Neuronal stem cell (in vitro differentiated cells): ENCODE measurements around the gene PBX4.

Experiments
- DNase-seq: peaks from one replicate; pipeline ENCODE4 v3.0.0-alpha.2; 2013; ENCODE audit warnings: low spot score
- H2AFZ ChIP-seq: one replicate; pipeline ENCODE4 v1.6.1; 2013; ENCODE audit warnings: mild to moderate bottlenecking, low read length, inconsistent platforms
- H2AK5ac ChIP-seq: 2 replicates; pipeline ENCODE4 v1.6.1; 2013; ENCODE audit warnings: low read depth, mild to moderate bottlenecking, inconsistent platforms, low read length, moderate library complexity, mixed read lengths
- H2BK120ac ChIP-seq: 2 replicates; pipeline ENCODE4 v1.6.1; 2013; ENCODE audit warnings: low read depth, mild to moderate bottlenecking, inconsistent platforms, low read length, moderate library complexity, mixed read lengths
- H2BK12ac ChIP-seq: one replicate; pipeline ENCODE4 v1.6.1; 2013; ENCODE audit warnings: low read length, inconsistent platforms
- H2BK15ac ChIP-seq: 2 replicates; pipeline ENCODE4 v1.6.1; 2013; ENCODE audit warnings: mild to moderate bottlenecking, low read length, inconsistent platforms, mixed read lengths
- H2BK5ac ChIP-seq: one replicate; pipeline ENCODE4 v1.6.1; 2013; ENCODE audit warnings: inconsistent platforms, mild to moderate bottlenecking, low read length, moderate library complexity
- H3K14ac ChIP-seq: one replicate; pipeline ENCODE4 v1.6.1; 2013; ENCODE audit warnings: low read length, inconsistent platforms
- H3K18ac ChIP-seq: 2 replicates; pipeline ENCODE4 v1.6.1; 2013; ENCODE audit warnings: low read length, inconsistent platforms
- H3K23ac ChIP-seq: 2 replicates; pipeline ENCODE4 v1.6.1; 2013; ENCODE audit warnings: low read depth, mild to moderate bottlenecking, mixed read lengths, low read length, inconsistent platforms; ENCODE audit not compliant: poor library complexity
- H3K27ac ChIP-seq: replicated peaks from 3 replicates; pipeline ENCODE4 v1.5.1; 2013; ENCODE audit warnings: low read length, inconsistent platforms
- H3K27me3 ChIP-seq, 3 experiments: 2 replicates each; pipeline ENCODE4 v1.6.1; 2013; ENCODE audit warnings: low read length in 3 of 3, mild to moderate bottlenecking in 2 of 3, inconsistent platforms in 1 of 3, low read depth in 1 of 3, mixed read lengths in 1 of 3, moderate library complexity in 1 of 3; ENCODE audit not compliant: control insufficient read depth in 3 of 3, insufficient read depth in 3 of 3
- H3K36me3 ChIP-seq, 2 donors: replicated peaks in 1 of 2; 2 replicates each; pipeline ENCODE4 v1.6.1; 2013; ENCODE audit warnings: low read length in 2 of 2; ENCODE audit not compliant: control insufficient read depth in 2 of 2, insufficient read depth in 2 of 2
- H3K4ac ChIP-seq: 2 replicates; pipeline ENCODE4 v1.6.1; 2013; ENCODE audit warnings: inconsistent platforms, mild to moderate bottlenecking, low read length, moderate library complexity
- H3K4me1 ChIP-seq, 2 donors: 1 replicate in 1 of 2; 2 replicates in 1 of 2; pipeline ENCODE4 v1.6.1; 2013; ENCODE audit warnings: low read length in 2 of 2, low read depth in 1 of 2; ENCODE audit not compliant: control insufficient read depth in 2 of 2, insufficient read depth in 1 of 2
- H3K4me2 ChIP-seq: one replicate; pipeline ENCODE4 v1.6.1; 2013; ENCODE audit warnings: mild to moderate bottlenecking, low read length, inconsistent platforms; ENCODE audit not compliant: insufficient read depth, poor library complexity, severe bottlenecking
- H3K4me3 ChIP-seq, 2 donors: 2 replicates each; pipeline ENCODE4 v1.5.1; 2013; ENCODE audit warnings: low read length in 2 of 2, mild to moderate bottlenecking in 2 of 2, inconsistent platforms in 1 of 2, moderate library complexity in 1 of 2
- H3K79me1 ChIP-seq: one replicate; pipeline ENCODE4 v1.6.1; 2013; ENCODE audit warnings: low read depth, mild to moderate bottlenecking, inconsistent platforms, low read length, moderate library complexity
- H3K9ac ChIP-seq: one replicate; pipeline ENCODE4 v1.6.1; 2013; ENCODE audit warnings: mild to moderate bottlenecking, low read depth, low read length, inconsistent platforms; ENCODE audit not compliant: poor library complexity
- H3K9me3 ChIP-seq, 2 donors: replicated peaks in 1 of 2; 2 replicates each; pipeline versions ENCODE3 to v1.6.1; 2013; ENCODE audit warnings: low read length in 2 of 2, mild to moderate bottlenecking in 2 of 2, inconsistent platforms in 1 of 2, low read depth in 1 of 2, mixed read lengths in 1 of 2, moderate library complexity in 1 of 2; ENCODE audit not compliant: control insufficient read depth in 2 of 2, insufficient read depth in 1 of 2
- H4K8ac ChIP-seq: one replicate; pipeline ENCODE4 v1.6.1; 2013; ENCODE audit warnings: low read depth, mild to moderate bottlenecking, inconsistent platforms, low read length, moderate library complexity
- H4K91ac ChIP-seq: one replicate; pipeline ENCODE4 v1.6.1; 2013; ENCODE audit warnings: low read length, low read depth, mild to moderate bottlenecking, inconsistent platforms; ENCODE audit not compliant: poor library complexity
- WGBS, 2 donors: extraction: QIAGEN DNeasy Blood & Tissue Kit; methylation state at CpG; one replicate each; pipeline ENCODE4 v1.1.7; 2013; ENCODE audit warnings: missing lambda C conversion rate in 2 of 2, mixed read lengths in 1 of 2; ENCODE audit not compliant: insufficient read length in 2 of 2, insufficient replicate concordance in 1 of 2; ENCODE audit errors: extremely low coverage in 2 of 2; 5-methylcytosine and 5-hydroxymethylcytosine counted together

Gene PBX4

DNA sequence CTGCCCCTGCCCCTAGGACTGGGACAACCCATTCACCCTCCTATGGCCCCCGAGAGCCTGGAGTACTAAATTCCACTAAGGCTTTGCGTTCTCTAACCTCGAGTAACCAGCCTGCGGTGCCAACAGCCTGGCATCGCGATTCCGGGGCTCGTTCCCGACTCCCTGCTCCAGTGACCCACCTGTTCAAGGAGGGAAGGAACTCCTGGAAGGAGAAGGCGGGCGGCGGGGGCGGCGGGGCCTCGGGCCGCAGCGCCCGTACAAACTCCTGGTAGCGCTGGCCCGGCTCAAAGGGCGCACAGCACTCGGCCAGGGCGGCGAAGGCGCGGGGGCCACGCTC, 18.7 kb upstream of the PBX4 start:
- Histone ChIP-seq H3K4me1 (no peaks in the 10 kb centered on the region), H3K9ac (no peak overlapping the region), H3K27ac (no peak overlapping the region), H3K14ac (no peak overlapping the region), H4K91ac (no peak overlapping the region), H3K27me3 (no peaks in the 10 kb centered on the region), H2BK15ac (no peak overlapping the region), H3K79me1 (no peaks in the 10 kb centered on the region), H3K4ac (no peak overlapping the region), H2AK5ac (no peak overlapping the region), H3K4me2 (no peak overlapping the region), H3K36me3 (peaks cover 14 to 50% of the 10 kb centered on the region in 2 donors), H3K4me3 (no peak overlapping the region), H2BK120ac (peak overlapping the region; percentile 61), H3K23ac (no peak overlapping the region), H2BK5ac (no peak overlapping the region), H3K18ac (no peak overlapping the region), H2BK12ac (no peak overlapping the region), H4K8ac (no peak overlapping the region), H3K9me3 (peaks cover 0 to 2% of the 10 kb centered on the region in 2 donors), H2AFZ (no peak overlapping the region)
- WGBS, 2 donors = no CpG with 5 or more reads among the region's 27 CpGs
- no peak for DNase-seq

DNA sequence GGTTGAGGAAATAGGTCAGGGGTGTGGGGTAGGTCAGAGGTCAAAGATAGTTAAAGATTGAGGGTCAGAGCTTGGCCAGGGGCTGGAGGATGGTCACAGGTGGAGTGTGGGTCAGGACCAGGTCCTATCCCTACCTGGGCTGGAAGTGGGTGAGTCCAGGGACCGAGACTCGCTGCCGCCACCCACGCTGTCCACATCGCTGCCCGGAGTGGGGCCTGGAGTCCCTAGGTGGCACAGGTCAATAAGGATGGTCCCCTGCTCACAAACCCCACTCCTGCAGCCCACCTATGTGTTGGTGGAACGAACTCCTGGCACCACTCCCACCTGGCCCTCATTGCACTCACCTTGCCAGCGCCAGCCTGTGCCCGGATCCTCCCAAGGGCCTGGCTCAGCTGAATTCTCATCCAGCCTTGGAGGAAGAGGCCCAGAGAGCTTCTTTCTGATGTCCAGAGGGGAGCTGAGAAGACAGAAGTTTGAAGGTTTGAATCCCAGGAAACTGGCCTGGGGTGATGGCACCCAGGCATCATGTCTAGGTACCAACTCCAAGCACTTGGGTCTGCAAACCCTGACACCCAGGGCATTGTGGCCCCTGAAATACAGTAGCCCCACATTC, 18.2 kb upstream of the PBX4 start:
- H3K4me1 ChIP-seq = no peaks in the 10 kb centered on the region

DNA sequence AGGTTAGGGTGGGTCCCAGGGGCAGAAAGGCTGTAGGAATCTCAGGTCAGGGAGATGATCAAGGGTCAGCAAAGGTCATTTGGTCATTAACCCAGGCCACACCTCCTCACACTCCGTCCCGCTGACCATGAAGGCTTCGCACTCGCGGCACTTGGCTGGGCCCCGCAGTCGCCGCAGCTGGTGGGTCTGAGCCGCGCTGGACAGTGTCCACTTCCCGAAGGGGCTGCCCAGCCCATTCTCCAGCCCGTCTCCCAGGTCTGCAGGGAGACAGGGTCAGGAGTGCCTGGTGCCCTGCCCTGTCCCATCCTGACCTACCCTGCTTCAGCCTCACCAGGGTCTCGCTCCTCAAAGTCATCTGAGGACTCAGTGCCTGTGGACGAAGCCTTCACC, 16.8 kb upstream of the PBX4 start:
- no peak overlapping the region for H2BK12ac ChIP-seq
- H3K23ac ChIP-seq = peak overlapping the region; percentile 53
- no peaks in the 10 kb centered on the region for H3K27me3 ChIP-seq
- H4K8ac ChIP-seq = no peak overlapping the region
- peaks cover 0 to 2% of the 10 kb centered on the region in 2 donors for H3K9me3 ChIP-seq
- no peak overlapping the region for H2AK5ac ChIP-seq
- H3K4me1 ChIP-seq = no peaks in the 10 kb centered on the region
- no peak overlapping the region for H3K4ac ChIP-seq
- H3K18ac ChIP-seq = no peak overlapping the region
- H2AFZ ChIP-seq = no peak overlapping the region
- H3K4me3 ChIP-seq = no peak overlapping the region
- H2BK120ac ChIP-seq = no peak overlapping the region
- no peak overlapping the region for H3K9ac ChIP-seq
- no peak overlapping the region for H3K4me2 ChIP-seq
- no peak overlapping the region for H2BK15ac ChIP-seq
- no peak overlapping the region for H3K14ac ChIP-seq
- no peak overlapping the region for H3K27ac ChIP-seq
- H3K79me1 ChIP-seq = no peaks in the 10 kb centered on the region
- no peak for DNase-seq
- no peak overlapping the region for H4K91ac ChIP-seq
- H3K36me3 ChIP-seq = peaks cover 18 to 59% of the 10 kb centered on the region in 2 donors
- no CpG with 5 or more reads among the region's 14 CpGs for WGBS, 2 donors
- peak overlapping the region; percentile 2 for H2BK5ac ChIP-seq

More for the DNA sequence above, 18.2 kb upstream of the PBX4 start:
- no peak overlapping the region for H2AK5ac ChIP-seq
- H3K79me1 ChIP-seq = no peaks in the 10 kb centered on the region
- peak overlapping the region; percentile 60 for H3K9ac ChIP-seq
- peaks cover 0 to 2% of the 10 kb centered on the region in 2 donors for H3K9me3 ChIP-seq
- no peak overlapping the region for H4K8ac ChIP-seq
- no peak for DNase-seq
- H2BK120ac ChIP-seq = peak overlapping the region; percentile 61
- H3K23ac ChIP-seq = no peak overlapping the region
- no peak overlapping the region for H4K91ac ChIP-seq
- no peak overlapping the region for H3K27ac ChIP-seq
- no peak overlapping the region for H3K14ac ChIP-seq
- H2BK12ac ChIP-seq = no peak overlapping the region
- H3K27me3 ChIP-seq = no peaks in the 10 kb centered on the region
- H2BK5ac ChIP-seq = no peak overlapping the region
- no peak overlapping the region for H2BK15ac ChIP-seq
- WGBS, 2 donors = no CpG with 5 or more reads among the region's 9 CpGs
- H2AFZ ChIP-seq = no peak overlapping the region
- no peak overlapping the region for H3K4me2 ChIP-seq
- H3K18ac ChIP-seq = no peak overlapping the region
- peak overlapping the region in 1 of 2 donors; percentile 37 for H3K4me3 ChIP-seq
- H3K4ac ChIP-seq = no peak overlapping the region
- peaks cover 14 to 50% of the 10 kb centered on the region in 2 donors for H3K36me3 ChIP-seq

DNA sequence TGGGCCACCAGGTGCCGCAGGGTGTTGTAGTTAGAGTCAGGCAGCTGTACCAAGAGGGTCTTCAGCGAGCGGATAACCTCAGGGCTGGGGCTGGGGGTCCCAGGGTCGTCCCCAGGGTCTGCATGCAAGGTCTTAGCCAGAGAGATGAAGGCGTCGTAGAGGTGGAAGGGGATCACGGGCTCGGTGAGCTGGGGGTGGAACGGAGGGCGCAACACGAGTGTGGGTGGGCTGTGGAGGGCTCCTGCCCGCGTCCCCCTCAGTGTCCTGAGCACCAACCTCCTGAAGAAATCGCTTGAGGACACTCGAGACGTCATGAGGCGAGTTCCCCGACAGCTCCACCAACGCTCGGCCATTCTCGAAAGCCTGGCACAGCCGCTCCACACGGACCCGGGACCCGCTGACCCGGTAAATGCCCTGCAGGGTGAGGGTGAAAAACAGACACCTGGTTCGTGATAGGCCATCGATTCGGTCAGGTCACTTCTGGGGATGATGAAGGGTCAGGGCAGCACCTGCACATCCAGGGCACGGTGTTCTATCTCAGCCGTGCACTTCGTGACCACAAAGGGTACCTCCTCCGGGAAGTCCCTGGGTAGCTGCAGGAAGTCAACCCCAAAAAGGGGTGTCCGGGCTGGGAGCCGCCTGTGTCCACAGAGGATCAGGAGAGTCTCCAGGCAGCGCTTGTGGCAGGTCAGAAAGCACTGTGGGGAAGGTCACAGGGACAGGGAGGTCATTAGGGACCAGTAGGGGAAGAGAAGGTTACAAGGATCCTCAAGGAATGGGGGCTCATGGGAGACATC, 16.2 kb upstream of the PBX4 start:
- no peak overlapping the region for H2BK120ac ChIP-seq
- no peak overlapping the region for H3K4me3 ChIP-seq
- H3K14ac ChIP-seq = no peak overlapping the region
- H3K4me2 ChIP-seq = no peak overlapping the region
- H3K4me1 ChIP-seq = no peaks in the 10 kb centered on the region
- H3K79me1 ChIP-seq = no peaks in the 10 kb centered on the region
- H3K9me3 ChIP-seq = peaks cover 0 to 2% of the 10 kb centered on the region in 2 donors
- H4K91ac ChIP-seq = no peak overlapping the region
- no CpG with 5 or more reads among the region's 36 CpGs for WGBS, 2 donors
- H2BK5ac ChIP-seq = peak overlapping the region; percentile 8
- H3K18ac ChIP-seq = no peak overlapping the region
- no peak overlapping the region for H2BK12ac ChIP-seq
- DNase-seq = no peak
- peak overlapping the region; percentile 93 for H4K8ac ChIP-seq
- no peak overlapping the region for H2BK15ac ChIP-seq
- no peak overlapping the region for H3K27ac ChIP-seq
- no peak overlapping the region for H3K4ac ChIP-seq
- H2AK5ac ChIP-seq = no peak overlapping the region
- H3K23ac ChIP-seq = no peak overlapping the region
- H3K36me3 ChIP-seq = peaks cover 15 to 59% of the 10 kb centered on the region in 2 donors
- H3K27me3 ChIP-seq = no peaks in the 10 kb centered on the region
- no peak overlapping the region for H3K9ac ChIP-seq
- H2AFZ ChIP-seq = no peak overlapping the region
